Body of pancreas (tissue), 4 donors: ENCODE measurements around the gene FCGBP. TPM values are rescaled to one million over a fixed set of nuclear protein-coding genes. Genes with fewer than 3 reads are reported as not detected.

Experiments
- ATAC-seq: fragments of 150-250 bp; one replicate; pipeline ENCODE4 v1.9.1; 2016
- DNase-seq, 4 donors: peaks; one replicate each; pipeline ENCODE4 v3.0.0-alpha.2; 2019
- H3K27ac ChIP-seq, 4 donors: fragments of 200-600 bp; sonication (generic); 1 replicate in 3 of 4; 2 replicates in 1 of 4; pipeline versions ENCODE4 v1.5.1 to v1.6.1; 2016 to 2019; ENCODE audit warnings: mild to moderate bottlenecking in 1 of 4, mixed read lengths in 1 of 4, moderate library complexity in 1 of 4
- H3K27me3 ChIP-seq, 2 donors: fragments of 200-600 bp; sonication (generic); one replicate each; pipeline ENCODE4 v1.6.0; 2016; ENCODE audit warnings: mild to moderate bottlenecking in 1 of 2
- H3K36me3 ChIP-seq, 2 donors: fragments of 200-600 bp; sonication (generic); replicated peaks in 1 of 2; 2 replicates each; pipeline ENCODE4 v1.5.1; 2016; ENCODE audit warnings: low read depth in 2 of 2; ENCODE audit not compliant: insufficient read depth in 1 of 2
- H3K4me1 ChIP-seq: fragments of 200-600 bp; sonication (generic); one replicate; pipeline ENCODE4 v1.6.0; 2016
- H3K4me3 ChIP-seq, 2 donors: fragments of 200-600 bp; sonication (generic); 1 replicate in 1 of 2; 2 replicates in 1 of 2; pipeline ENCODE4 v1.5.1; 2016 to 2019
- H3K9me3 ChIP-seq, 3 donors: fragments of 200-600 bp; sonication (generic); 1 replicate in 2 of 3; 2 replicates in 1 of 3; pipeline ENCODE4 v1.5.1; 2016
- POLR2A ChIP-seq, 3 donors: fragments of 450-650 bp; IDR thresholded peaks; one replicate each; pipeline ENCODE4 v1.6.1; 2016; ENCODE audit warnings: antibody characterized with exemption in 3 of 3, mild to moderate bottlenecking in 2 of 3
- WGBS, 2 donors: methylation state at CpG; one replicate each; pipeline ENCODE4 v1.1.5; 2017; 5-methylcytosine and 5-hydroxymethylcytosine counted together
- intact Hi-C: fragments of 100-400 bp; cut with DNase I; formaldehyde crosslinking; loops from one replicate; pipeline ENCODE4 v1.15.1; 2023
- total RNA-seq, 2 donors: library from RNA; depleted of rRNA; stranded (reverse); fragments of >200 nt; gene quantifications; one replicate each; pipeline ENCODE4 v1.1.0, GENCODE V29; 2016
- TF ChIP-seq, protein P1 (sequence below), 7 experiments: fragments of 450-650 bp in 4 of 7; fragments of 200-600 bp in 3 of 7; sonication (generic) in 3 of 7; IDR thresholded peaks; one replicate each; pipeline ENCODE4 v1.5.1; 2016 to 2019; ENCODE audit warnings: antibody characterized with exemption in 7 of 7

Gene FCGBP
- total RNA-seq, 2 donors from 2014 or later = 19.4 to 24.1 TPM

DNA sequence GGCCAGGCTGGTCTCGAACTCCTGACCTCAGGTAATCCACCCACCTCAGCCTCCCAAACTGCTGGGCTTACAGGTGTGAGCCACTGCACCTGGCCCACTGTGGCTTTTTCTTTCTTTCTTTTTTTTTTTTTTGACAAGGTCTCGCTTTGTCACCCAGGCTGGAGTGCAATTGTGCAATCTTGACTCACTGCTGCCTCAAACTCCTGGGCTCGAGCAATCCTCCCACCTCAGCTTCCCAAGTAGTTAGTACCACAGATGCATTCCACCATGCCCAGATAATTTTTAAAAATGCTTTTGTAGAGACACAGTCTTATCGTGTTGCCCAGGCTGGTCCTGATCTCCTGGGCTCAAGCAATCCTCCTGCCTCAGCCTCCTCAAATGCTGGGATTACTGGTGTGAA, 12.1 kb upstream of the FCGBP start:
- Histone ChIP-seq H3K4me3 (no peak overlapping the region), H3K4me1 (peaks cover 22% of the 10 kb centered on the region), H3K27ac (no peak overlapping the region), H3K27me3 (no peaks in the 10 kb centered on the region), H3K36me3 (no peaks in the 10 kb centered on the region), H3K9me3 (no peaks in the 10 kb centered on the region)
- no peak for TF ChIP-seq POLR2A (IDR thresholded peaks at IDR 0.05)
- TF ChIP-seq, protein P1, sequence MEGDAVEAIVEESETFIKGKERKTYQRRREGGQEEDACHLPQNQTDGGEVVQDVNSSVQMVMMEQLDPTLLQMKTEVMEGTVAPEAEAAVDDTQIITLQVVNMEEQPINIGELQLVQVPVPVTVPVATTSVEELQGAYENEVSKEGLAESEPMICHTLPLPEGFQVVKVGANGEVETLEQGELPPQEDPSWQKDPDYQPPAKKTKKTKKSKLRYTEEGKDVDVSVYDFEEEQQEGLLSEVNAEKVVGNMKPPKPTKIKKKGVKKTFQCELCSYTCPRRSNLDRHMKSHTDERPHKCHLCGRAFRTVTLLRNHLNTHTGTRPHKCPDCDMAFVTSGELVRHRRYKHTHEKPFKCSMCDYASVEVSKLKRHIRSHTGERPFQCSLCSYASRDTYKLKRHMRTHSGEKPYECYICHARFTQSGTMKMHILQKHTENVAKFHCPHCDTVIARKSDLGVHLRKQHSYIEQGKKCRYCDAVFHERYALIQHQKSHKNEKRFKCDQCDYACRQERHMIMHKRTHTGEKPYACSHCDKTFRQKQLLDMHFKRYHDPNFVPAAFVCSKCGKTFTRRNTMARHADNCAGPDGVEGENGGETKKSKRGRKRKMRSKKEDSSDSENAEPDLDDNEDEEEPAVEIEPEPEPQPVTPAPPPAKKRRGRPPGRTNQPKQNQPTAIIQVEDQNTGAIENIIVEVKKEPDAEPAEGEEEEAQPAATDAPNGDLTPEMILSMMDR (IDR thresholded peaks at IDR 0.05) = no peak
- 56 to 62% methylated on average over 4 of the region's 4 CpGs for WGBS, 2 donors
- DNase-seq (peak in 1 of 4 donors; percentile 11), ATAC-seq (no peak)
- intact Hi-C loops = no loop called here

DNA sequence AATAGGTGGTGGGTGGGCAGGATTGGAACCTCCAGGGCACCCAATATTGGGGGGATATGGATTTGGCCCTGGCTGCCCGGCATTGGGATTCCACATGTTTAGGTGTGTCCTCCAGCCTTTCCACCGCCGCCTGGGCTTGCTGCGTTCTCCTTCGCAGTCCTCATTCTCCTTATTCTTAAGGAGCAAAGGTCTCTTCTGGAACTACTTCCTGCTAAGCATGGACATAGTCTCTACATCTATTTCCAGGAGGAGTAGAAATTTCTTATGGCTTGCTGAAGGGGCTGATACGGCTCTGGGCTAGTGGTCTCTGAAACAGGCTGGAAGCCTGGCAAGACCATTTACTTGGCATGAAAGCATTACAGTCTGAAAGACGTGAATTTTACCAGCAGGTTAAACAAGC, 9.2 kb upstream of the FCGBP start:
- Histone ChIP-seq H3K27me3 (no peaks in the 10 kb centered on the region), H3K4me3 (no peak overlapping the region), H3K36me3 (no peaks in the 10 kb centered on the region), H3K4me1 (peaks cover 22% of the 10 kb centered on the region), H3K9me3 (no peaks in the 10 kb centered on the region), H3K27ac (peak overlapping the region; percentile 40 to 93 (median 74))
- 45 to 59% methylated on average over 6 to 7 of the region's 7 CpGs for WGBS, 2 donors
- TF ChIP-seq, protein P1 (IDR thresholded peaks at IDR 0.05) = no peak
- no peak for TF ChIP-seq POLR2A (IDR thresholded peaks at IDR 0.05)
- no peak for DNase-seq
- ATAC-seq = peak; percentile 3
- intact Hi-C loops = no loop called here

DNA sequence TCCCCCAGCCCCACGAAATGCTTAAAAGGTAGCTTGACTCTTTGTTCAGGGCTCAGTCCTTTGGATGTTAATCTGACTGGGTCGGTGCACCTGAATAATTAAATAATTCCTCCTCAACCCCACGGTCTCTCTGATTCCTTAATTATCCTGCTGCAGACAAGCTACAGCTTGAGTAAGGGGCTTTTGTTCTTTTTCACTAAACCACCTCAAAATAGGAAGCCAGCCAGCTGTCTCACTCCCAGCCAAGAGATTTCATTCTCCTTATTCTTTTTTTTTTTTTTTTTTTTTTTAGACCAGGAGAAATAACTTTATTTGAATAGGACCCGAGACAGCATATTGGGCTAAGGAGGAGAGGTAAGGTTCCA, 7.9 kb upstream of the FCGBP start:
- H3K27ac ChIP-seq = no peak overlapping the region
- H3K4me1 ChIP-seq = peaks cover 22% of the 10 kb centered on the region
- no peak overlapping the region for H3K4me3 ChIP-seq
- ATAC-seq (no peak), DNase-seq (no peak)
- no peaks in the 10 kb centered on the region for H3K36me3 ChIP-seq
- TF ChIP-seq, protein P1 (IDR thresholded peaks at IDR 0.05) = no peak
- TF ChIP-seq POLR2A (IDR thresholded peaks at IDR 0.05) = no peak
- H3K9me3 ChIP-seq = no peaks in the 10 kb centered on the region
- 47 to 63% methylated on average over 4 of the region's 4 CpGs for whole genome bisulfite sequencing, 2 donors
- no peaks in the 10 kb centered on the region for H3K27me3 ChIP-seq
- intact Hi-C loops = no loop called here

DNA sequence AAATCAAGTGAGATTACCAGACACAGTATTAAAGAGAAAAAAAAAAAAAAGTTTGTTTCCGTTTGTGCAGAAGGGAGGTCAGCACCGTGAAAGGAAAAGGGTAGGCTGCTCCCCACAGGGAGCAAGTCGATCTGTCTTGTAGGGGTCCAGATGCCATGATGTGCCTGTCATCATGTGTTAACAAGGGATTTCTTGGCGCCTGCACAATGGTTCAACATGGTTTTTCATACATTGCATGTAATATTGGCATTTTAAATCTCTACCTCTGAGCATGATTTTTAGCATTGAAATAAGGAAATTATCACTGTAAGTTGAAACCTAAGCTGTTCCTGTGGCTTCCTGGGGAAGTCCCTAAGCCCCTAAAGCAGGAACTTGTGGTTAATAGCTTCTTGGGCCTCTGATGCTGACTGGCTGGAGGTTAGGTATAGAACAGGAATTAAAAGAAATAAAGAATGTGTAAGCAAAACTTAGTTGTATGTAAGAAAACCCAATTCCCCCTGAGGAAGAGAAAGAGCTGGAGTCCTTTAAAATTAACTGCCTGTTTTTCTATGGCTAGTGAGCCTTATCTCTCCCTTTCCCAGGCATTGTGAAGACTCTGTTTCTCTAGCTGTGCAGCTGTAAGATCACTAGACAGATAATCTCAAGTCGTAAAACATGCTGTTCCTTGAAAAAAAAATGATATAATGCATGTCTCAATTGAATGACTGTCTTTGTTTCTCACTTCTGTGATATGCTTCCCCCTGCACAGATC, 7.4 kb upstream of the FCGBP start:
- Histone ChIP-seq H3K27me3 (no peaks in the 10 kb centered on the region), H3K27ac (no peak overlapping the region), H3K36me3 (no peaks in the 10 kb centered on the region), H3K4me1 (peaks cover 22% of the 10 kb centered on the region), H3K4me3 (no peak overlapping the region), H3K9me3 (no peaks in the 10 kb centered on the region)
- DNase-seq = peak in 1 of 4 donors; percentile 54
- WGBS, 2 donors = 40 to 56% methylated on average over 5 of the region's 5 CpGs
- intact Hi-C loops = no loop called here
- no peak for TF ChIP-seq POLR2A (IDR thresholded peaks at IDR 0.05)
- TF ChIP-seq, protein P1 (IDR thresholded peaks at IDR 0.05) = no peak
- ATAC-seq = no peak

DNA sequence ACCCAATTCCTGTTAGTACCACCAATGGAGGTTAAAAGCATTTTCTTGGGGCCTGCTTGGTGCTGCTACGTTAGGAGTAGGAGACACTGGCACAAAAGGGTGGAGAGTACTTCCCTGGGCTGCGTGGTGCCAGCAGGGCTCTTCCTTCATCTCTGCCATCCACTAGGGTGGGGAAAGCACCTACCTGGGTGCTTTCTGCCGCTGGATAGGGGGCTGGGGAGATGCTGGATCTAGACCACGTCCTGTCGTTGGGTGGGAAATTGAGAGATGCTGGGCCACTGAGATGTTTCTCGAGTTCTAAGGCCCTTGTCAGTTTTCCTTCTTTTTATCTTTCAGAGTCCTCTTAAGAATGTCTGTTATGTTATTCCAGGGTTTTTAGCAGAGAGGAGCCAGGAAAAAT, 6.7 kb upstream of the FCGBP start:
- no peaks in the 10 kb centered on the region for H3K36me3 ChIP-seq
- H3K4me1 ChIP-seq = peaks cover 23% of the 10 kb centered on the region
- WGBS, 2 donors = 74 to 80% methylated on average over 4 to 6 of the region's 6 CpGs
- TF ChIP-seq, protein P1 (IDR thresholded peaks at IDR 0.05) = no peak
- TF ChIP-seq POLR2A (IDR thresholded peaks at IDR 0.05) = no peak
- DNase-seq (no peak), ATAC-seq (no peak)
- no peak overlapping the region for H3K4me3 ChIP-seq
- H3K27me3 ChIP-seq = no peaks in the 10 kb centered on the region
- H3K9me3 ChIP-seq = no peaks in the 10 kb centered on the region
- no peak overlapping the region for H3K27ac ChIP-seq
- intact Hi-C loops = no loop called here
